Loucy (cell line): ENCODE measurements around the gene XRN2.

ENCODE experiments used
- CTCF ChIP-seq: fragments of 200-600 bp; sonication (generic); conservative IDR thresholded peaks from 2 replicates; pipeline ENCODE4 v1.5.1; 2014; ENCODE audit warnings: mild to moderate bottlenecking, antibody characterized with exemption, low read length
- EZH2phosphoT487 ChIP-seq: fragments of 200-600 bp; IDR thresholded peaks from 2 replicates; pipeline ENCODE4 v1.6.1; 2018; ENCODE audit warnings: antibody characterized with exemption, mild to moderate bottlenecking, moderate library complexity, borderline replicate concordance

- TF ChIP-seq CTCF (no peak), EZH2phosphoT487 (no peak)
These were observed 37.0 kb upstream of the XRN2 start for GRCh38 chr20:21266191-21266536.
